Activated CD4-positive, alpha-beta T cell treated with anti-CD3 and anti-CD28 coated beads, Interleukin-2, amount 50 U/mL, for 48 hours (primary cell): Measurements from ENCODE around the gene CFAP100.

Experiments used
- DNase-seq, 2 experiments: peaks; one replicate each; pipeline ENCODE4 v3.0.0-alpha.2; 2020

CFAP100 gene

DNA sequence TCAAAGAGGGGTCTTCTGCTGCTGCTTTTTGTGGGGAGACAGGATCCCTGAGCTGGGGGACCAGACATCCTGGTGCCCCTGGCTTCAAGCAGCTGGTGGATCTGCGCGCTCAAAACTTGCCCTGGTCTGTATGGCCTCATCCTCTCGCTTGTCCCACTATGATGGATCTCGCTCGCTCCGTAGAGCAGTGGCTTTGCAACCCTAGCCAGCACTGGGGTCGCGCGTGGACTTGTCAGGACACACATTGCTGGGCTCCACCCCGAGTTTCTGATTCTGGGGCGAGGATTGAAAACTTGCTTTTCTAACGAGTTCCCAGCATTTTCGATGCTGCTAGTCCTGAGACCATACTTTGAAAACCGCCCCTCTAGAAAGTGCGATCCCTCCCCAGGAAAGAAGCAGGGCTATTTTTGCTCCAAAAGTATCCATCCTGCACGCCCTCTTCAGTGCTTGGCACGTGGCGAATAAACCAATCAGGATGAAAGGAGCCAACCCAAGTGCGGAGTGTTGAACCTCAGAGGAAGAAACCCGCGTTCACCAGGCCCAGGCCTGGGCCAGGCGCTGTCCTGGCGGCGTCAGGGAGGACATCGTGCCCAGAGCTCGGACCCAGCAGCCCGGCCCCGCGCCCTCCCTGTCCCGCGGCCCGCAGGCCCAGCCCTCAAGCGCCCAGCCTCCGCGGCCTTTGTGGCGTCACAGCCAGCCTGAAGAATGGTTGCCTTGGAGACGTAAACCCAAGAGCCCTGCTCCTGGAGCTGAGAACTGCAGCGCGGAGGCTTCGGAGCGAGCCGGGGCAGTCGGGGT is at the start of gene CFAP100:
Gene CFAP100 (plus strand): TSS at position 731 of the 798 bp plus-strand sequence. CDS start 1,092 bp downstream, outside the sequence.
- DNase-seq: no peak

DNA sequence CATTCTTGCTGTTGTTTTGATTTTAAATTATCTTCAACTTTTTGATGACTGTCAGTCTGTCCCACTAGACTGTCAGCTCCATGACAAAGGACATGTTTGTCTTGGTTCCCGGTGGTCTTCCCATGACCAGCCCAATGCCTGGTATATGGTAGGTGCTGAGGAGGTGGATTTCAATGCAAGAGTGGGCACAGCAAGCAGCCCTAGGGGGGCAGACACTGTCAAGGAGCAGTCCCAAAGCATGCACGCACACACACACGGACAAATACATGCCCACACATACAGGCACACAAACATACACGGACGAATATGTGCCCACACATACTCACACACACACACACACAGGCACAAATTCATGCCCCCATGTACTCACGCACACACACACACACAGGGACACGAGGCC is 49.5 kb upstream of the CFAP100 start:
- DNase-seq: no peak

DNA sequence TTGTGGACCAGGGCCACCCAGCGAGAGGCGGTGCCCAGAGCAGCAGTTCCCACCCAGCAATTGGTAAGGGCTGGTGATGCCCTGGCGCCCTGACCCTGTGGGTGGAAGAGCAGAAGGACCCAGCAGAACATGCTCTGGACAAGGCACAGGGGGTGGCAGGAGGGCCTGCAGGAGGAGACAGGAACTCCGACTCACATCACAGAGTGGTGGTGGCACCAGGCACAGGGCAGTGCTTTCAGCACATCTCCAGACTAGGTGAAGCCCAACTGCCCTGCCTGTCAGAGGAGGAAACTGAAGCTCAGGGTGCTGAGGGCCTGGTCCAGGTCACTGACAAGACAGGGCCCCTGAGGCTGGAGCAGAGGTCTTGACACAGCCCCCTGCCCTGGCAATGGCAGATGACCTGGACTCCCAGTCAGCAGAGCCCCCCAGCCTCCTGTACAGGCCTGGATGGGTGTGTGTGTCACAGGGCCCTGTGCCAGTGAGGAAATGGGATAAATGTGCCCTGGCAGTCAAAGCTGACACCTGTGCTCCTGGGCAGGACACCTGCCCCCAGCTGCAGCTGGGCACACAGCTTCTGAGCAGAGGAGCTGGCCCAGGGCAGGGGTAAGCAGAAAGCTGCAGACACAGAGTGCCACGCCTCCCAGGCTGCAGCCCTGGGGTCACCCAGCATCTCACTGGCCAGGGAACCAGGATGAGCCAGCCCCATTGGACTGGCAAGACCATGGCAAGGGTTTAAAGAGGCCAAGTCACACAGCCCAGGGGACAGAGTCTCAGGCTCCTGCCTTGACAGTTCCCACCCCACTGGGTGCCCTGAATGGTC is 48.9 kb upstream of the CFAP100 start:
- no peak for DNase-seq

- no peak for DNase-seq
These were observed 48.2 kb upstream of the CFAP100 start for GRCh38 chr3:126346466-126346865.

GRCh38 chr3:126347543-126348161 is 47.1 kb upstream of the CFAP100 start:
- DNase-seq: no peak

- DNase-seq: no peak
These were observed 46.3 kb upstream of the CFAP100 start for GRCh38 chr3:126348308-126348920.

DNA sequence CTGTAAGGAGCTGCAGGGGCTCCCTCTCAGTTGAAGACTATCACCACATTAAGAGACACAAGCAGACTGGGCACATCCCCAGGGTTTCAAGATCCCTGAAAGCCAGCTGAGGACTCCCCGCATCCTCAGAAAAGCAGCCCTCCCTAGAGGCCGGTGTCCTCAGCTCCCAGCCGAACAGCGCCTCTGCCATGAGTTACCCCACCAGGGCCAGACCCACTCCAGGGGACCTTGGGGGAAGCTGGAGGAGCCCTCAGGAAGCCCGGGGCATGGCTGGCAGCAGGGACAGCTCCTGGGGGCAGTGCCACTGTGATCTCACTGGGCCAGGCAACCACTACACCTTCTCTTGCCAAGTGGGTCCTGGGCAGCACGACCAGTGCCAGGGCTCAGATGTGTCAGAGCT is 45.6 kb upstream of the CFAP100 start:
- DNase-seq: no peak

DNA sequence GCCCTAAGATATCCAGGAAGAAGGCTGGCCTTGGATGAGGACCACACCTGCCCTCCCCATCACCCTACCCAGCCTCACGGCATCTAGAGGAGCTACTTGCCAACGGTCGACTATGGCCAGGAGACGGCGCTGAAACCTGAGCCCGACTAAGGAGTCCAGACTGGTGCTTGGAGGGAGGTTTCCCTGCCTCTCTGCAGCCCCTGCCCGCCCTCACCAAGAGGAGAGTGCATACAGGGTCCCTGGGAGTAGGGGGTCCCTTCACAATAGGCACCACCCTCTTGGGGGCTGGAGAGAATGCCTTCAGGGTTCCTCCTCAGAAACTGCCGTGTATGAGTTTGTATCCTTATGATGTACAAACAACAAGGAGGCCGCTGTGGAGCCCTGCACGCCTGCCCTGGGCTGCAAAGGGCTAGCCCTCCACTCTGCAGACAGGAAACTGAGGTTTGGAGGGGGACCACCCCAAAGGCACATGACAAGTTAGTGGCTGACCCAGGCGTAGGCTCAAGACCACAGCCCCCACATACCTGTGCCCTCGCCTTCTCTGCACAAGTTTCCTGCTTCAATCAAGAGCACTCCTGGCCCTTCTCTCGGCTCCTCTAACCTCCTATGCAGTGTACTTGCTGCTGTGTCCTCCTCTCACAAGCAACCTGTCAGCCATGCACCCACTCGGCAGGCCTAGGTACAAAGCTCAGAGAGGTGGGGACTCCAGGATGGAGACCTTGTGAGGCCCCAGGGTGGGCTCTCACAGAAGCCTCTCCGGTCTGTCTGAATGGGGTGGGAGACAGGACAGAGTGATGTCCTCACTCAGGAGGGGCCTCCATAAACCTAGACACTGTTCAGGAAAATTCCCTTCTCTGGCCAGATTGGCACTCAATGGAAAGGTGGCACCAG is 44.9 kb upstream of the CFAP100 start:
- DNase-seq: no peak

- no peak for DNase-seq
These were observed 44.1 kb upstream of the CFAP100 start for GRCh38 chr3:126350502-126351085.

GRCh38 chr3:126351086-126351770 is 43.5 kb upstream of the CFAP100 start:
- DNase-seq: no peak

GRCh38 chr3:126351771-126352475 is 42.8 kb upstream of the CFAP100 start:
- DNase-seq: no peak

DNA sequence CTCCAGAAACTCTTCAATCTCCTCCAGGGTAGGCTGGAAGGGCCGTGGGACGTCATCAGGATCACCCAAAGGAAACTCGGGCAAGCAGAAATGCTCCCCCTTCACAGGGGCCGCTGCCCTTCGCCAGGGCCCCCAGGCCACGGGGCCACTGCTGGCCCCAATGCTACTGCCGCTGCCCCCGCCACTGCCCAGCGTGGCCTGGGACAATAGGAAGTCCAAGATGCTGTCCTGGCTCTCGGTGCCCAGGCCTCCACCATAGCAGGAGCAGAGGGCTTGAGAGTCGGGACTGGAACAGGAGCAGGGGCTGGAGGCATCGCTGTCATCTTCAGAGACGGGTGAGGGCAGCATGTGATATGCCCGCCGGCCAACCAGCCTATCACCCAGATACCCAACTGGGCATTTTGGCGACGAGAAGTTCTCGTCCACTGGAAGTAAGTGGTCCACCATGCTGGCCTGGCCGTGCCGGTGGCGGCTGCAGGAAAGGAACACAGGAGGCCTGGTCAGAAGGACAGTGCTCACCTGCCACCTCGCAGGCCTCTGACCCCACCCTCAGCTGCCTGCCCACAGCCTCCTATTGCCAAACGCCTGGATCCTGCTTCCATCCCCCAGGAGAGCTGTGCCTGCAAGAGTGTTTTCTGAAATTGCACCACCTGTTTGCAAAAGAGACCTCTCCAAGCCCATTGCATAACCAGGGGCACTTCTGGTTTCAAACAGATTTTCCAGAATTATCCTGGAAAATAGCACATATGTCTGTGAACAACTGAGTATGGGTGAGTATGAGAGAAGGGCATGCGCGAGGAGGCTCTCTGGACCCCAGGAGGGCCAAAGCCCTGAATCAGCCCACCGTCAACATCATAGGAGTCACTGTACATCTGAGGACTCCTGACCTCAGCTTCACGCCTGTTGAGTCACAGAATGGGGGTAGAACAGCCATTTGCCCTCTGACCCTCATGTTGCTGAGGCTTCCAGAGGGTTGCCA is 41.9 kb upstream of the CFAP100 start:
- DNase-seq: no peak

DNA sequence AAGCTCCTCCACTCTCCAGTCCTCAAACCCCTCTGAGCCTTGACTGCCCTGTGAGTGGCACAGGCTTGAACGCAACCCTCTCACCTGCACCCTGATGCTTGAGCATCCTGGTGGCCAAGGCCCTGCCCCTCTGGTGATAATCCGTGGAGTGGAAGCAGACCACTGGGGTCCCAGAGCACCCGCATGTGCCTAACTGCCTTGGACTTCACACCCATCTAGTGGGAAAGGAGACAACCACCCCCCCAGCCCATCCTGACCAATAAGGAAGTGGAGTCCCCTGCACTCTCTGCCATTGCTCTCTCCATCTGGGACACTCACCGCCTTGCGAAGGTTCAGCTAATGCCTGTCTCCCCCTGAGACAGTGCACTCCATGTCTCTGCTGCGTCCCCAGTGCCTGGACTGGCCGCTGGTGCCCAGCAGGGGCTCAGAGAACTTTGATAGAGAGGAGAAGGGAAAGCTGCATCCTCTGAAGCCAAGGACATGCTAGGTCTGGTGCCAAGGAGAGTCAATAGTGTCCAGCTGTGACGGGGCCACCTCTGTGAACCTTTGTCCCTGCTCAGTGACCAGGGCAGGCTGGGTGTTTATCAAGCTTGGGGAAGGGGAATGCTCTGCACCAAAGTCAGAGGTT is 40.9 kb upstream of the CFAP100 start:
- DNase-seq: no peak

- no peak for DNase-seq
These were observed 39.9 kb upstream of the CFAP100 start for GRCh38 chr3:126354776-126355175.

DNA sequence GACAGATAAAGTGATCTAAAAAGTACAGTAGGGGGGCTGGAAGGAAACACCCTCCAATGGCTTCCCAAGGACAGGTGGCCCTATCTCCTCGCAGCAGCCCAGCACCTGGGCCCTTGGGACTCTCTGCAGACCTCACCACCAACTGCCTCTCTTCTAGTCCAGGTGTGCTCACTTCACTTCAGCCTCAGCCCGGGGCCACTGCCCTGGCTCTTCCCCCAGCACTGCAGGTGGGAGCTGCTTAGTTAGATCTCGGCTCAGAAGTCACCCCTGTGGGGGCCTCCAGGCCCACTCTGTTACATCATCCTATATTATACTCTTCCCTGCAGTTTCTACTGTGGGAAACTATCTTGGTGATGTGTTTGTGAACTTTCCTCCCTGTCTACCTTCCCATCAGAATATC is 39.5 kb upstream of the CFAP100 start:
- no peak for DNase-seq

GRCh38 chr3:126355777-126356372 is 38.8 kb upstream of the CFAP100 start:
- peak in 1 of 2 experiments; percentile 8 for DNase-seq

DNA sequence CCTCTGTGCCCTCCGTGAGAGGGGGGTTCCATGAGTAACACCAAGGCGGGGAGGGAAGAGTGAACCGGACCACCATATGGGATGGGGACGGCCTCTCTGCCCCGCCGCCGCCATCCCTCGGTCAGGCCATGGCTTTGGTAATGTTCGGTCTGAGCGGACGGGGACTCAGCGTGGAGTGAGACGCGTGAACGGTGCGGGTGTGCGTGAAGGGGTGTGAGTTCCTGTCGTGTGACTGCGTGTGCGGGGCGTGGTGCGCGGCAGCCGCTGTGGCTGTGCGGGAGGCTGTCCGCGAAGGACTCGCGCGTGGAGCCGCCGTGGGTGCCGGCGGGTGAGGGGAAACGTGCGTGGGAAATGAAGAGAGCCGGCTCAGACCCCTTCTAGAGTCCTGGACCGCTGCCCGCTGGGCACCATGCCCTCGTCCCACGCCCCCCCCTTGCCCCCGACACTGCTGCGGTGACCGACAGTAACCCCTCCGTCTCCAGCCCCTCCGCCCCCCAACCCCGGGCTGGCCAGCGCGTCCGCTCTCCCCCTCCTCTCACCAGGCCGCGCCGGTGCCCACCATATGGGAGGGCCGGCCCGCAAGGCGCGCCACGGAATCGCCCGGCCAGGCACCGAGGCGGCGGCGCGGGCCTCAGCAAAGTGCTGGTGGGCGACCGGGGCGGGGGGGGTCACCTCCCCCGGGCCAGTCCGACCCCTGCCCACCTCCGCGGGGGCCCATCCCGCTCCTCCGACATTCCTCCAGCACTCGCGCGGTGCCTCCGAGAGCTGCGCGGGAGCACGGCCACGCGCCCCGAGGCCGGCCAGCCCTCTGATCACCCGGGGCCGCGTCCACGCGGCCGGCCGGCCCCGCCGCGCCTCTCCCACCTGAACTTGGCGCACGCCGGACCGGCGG is 38.1 kb upstream of the CFAP100 start:
- no peak for DNase-seq
